ENCODE data around the gene NOG. TPM values are rescaled to one million over a fixed set of nuclear protein-coding genes. Genes with fewer than 3 reads are reported as not detected.

The NOG gene
- total and polyA plus RNA-seq, 9 of the 15 experiments (the other 6 are each of a cell fraction or from before 2014, with no cell fraction given), result not detected

DNA sequence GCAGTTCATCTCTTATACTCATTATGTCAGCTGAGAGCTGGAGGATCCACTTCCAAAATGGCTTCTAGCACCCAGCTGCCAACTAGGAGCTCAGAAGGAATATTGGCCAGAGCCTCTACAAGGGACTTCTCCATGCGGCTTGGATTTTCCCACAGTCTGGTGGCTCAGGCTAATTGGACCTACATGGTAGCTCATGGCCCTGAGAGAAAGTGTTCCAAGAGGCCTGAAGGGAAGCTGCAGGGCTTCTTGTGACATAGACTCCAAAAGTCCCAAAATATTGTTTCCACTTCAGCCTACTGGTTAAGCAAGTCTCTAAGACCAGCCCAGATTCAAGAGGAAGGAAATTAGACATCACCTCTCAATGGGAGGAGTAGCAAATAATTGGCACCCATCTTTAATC lies 6.8 kb downstream of the NOG start (continued):
- TF ChIP-seq, protein P1, sequence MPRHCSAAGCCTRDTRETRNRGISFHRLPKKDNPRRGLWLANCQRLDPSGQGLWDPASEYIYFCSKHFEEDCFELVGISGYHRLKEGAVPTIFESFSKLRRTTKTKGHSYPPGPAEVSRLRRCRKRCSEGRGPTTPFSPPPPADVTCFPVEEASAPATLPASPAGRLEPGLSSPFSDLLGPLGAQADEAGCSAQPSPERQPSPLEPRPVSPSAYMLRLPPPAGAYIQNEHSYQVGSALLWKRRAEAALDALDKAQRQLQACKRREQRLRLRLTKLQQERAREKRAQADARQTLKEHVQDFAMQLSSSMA (CRISPR knock-in tag; IDR thresholded peaks at IDR 0.05), result no peak

DNA sequence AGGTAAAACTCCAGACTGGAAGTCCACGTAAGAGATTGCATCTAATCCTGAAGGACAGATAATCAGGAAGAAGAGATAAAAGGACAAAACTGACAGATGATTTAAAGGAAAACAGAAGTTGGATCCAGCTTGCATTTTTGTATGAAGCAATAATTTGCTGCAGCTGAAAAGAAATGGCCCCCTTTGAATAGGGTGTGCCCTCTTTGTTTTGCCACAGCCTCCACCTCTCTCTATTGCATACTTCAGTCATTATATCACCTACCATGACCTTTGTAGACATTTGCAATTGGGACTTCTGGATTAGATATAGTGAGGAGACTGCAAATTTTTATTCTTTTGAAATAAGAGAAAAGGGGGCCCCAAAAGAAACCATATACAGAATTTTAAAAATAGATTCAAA lies 8.1 kb downstream of the NOG start:
- H4K20me1 ChIP-seq (replicated peaks; ENCODE audit: control insufficient read depth, insufficient read depth, low read length), result no peaks in the 10 kb centered on the region
- no TSS peak for BruUV-seq (replicated peaks)
- no peaks in the 10 kb centered on the region for H3K9me3 ChIP-seq (replicated peaks; ENCODE audit: control insufficient read depth, insufficient read depth, low read depth, low read length)
- H3K9me1 ChIP-seq (ENCODE audit: control insufficient read depth, insufficient read depth, low read length), result no peaks in the 10 kb centered on the region
- no peaks in the 10 kb centered on the region for H3K79me2 ChIP-seq (ENCODE audit: control insufficient read depth, insufficient read depth, low read length)
- ATAC-seq, result no peak
- no peak overlapping the region for H2AFZ ChIP-seq (ENCODE audit: low read depth, low read length)
- 0% methylated on average over 1 of the region's 1 CpG for WGBS (ENCODE audit: insufficient coverage, low coverage, missing lambda C conversion rate)
- no peak for FAIRE-seq
- H3K4me2 ChIP-seq (ENCODE audit: insufficient read depth, low read length), result no peak overlapping the region
- ChIA-PET CTCF (ENCODE audit: low intra/inter-chr PET ratio) (no interaction called here), POLR2A (no interaction called here)
- no peaks in the 10 kb centered on the region for H3K36me3 ChIP-seq (ENCODE audit: control insufficient read depth, insufficient read depth, low read length)
- no peaks in the 10 kb centered on the region; a peak in 1 of 5 replicates for H3K4me1 ChIP-seq (replicated peaks in 1 of 2; ENCODE audit: control insufficient read depth in 2 of 2, insufficient read depth in 2 of 2, low read length in 2 of 2)
- H3K27me3 ChIP-seq (ENCODE audit: control insufficient read depth in 2 of 2, insufficient read depth in 2 of 2, low read length in 2 of 2), result peaks cover 4 to 12% of the 10 kb centered on the region in 2 experiments; a peak in 3 of 5 replicates
- H3K27ac ChIP-seq (ENCODE audit: extremely low read depth, low read depth, low read length), result no peak overlapping the region
- DNase-seq (ENCODE audit: extremely low read depth in 1 of 4, low spot score in 3 of 4), result no peak
- in situ Hi-C loops (cut with MboI) (no loop called here), intact Hi-C loops (cut with micrococcal nuclease) (no loop called here)
- no peak overlapping the region for H3K9ac ChIP-seq (ENCODE audit: insufficient read depth in 1 of 2, low read depth in 2 of 2, low read length in 2 of 2)
- H3K4me3 ChIP-seq, result no peak overlapping the region
- TF ChIP-seq RBM22 (IDR thresholded peaks at IDR 0.05; ENCODE audit: low read depth, low read length, poor library complexity, severe bottlenecking), result no peak
- TF ChIP-seq, protein P2, sequence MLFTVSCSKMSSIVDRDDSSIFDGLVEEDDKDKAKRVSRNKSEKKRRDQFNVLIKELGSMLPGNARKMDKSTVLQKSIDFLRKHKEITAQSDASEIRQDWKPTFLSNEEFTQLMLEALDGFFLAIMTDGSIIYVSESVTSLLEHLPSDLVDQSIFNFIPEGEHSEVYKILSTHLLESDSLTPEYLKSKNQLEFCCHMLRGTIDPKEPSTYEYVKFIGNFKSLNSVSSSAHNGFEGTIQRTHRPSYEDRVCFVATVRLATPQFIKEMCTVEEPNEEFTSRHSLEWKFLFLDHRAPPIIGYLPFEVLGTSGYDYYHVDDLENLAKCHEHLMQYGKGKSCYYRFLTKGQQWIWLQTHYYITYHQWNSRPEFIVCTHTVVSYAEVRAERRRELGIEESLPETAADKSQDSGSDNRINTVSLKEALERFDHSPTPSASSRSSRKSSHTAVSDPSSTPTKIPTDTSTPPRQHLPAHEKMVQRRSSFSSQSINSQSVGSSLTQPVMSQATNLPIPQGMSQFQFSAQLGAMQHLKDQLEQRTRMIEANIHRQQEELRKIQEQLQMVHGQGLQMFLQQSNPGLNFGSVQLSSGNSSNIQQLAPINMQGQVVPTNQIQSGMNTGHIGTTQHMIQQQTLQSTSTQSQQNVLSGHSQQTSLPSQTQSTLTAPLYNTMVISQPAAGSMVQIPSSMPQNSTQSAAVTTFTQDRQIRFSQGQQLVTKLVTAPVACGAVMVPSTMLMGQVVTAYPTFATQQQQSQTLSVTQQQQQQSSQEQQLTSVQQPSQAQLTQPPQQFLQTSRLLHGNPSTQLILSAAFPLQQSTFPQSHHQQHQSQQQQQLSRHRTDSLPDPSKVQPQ (CRISPR knock-in tag; IDR thresholded peaks at IDR 0.05; ENCODE audit: borderline replicate concordance), result no peak
- TF ChIP-seq HDAC1 (IDR thresholded peaks at IDR 0.05), result no peak
- no peak for TF ChIP-seq ZNF695 (CRISPR knock-in tag; IDR thresholded peaks at IDR 0.05)
- no peak for TF ChIP-seq ZNF507 (tag; conservative IDR thresholded peaks at IDR 0.05)
- TF ChIP-seq ZNF3 (CRISPR knock-in tag; IDR thresholded peaks at IDR 0.05), result no peak
- no peak for TF ChIP-seq MTA3 (IDR thresholded peaks at IDR 0.05; ENCODE audit: borderline replicate concordance)
- no peak for TF ChIP-seq SRSF3 (IDR thresholded peaks at IDR 0.05; ENCODE audit: insufficient read depth, low read length)
- TF ChIP-seq ZNF589 (CRISPR knock-in tag; IDR thresholded peaks at IDR 0.05; ENCODE audit: low read depth), result no peak

Measured in K562 (cell line).